Stimulated activated CD4-positive, alpha-beta T cell treated with anti-CD3 and anti-CD28 coated beads, Interleukin-4, amount 100 ng/mL, for 1 hour (primary cell): ENCODE measurements around the gene FAM90A1.
"Not testable (repeated sequence)": the region's sequence is repeated elsewhere in the genome, so short reads cannot be mapped to it uniquely, and the experiment has no call there.

Experiments used
- DNase-seq: peaks from one replicate; pipeline ENCODE4 v3.0.0-alpha.2; 2020

FAM90A1 gene

GRCh38 chr12:8226992-8227731 is at the start of gene FAM90A1:
FAM90A1 (minus strand) TSS chr12:8227618; CDS start chr12:8224832, 2,786 bp downstream.
- not testable (repeated sequence) for DNase-seq

- not testable (repeated sequence) for DNase-seq
These were observed 49.0 kb upstream of the FAM90A1 start for GRCh38 chr12:8276397-8276796.

- not testable (repeated sequence) for DNase-seq
These were observed 39.3 kb upstream of the FAM90A1 start for GRCh38 chr12:8266706-8267105.

GRCh38 chr12:8264236-8264635 is 36.8 kb upstream of the FAM90A1 start:
- DNase-seq, result not testable (repeated sequence)

DNA sequence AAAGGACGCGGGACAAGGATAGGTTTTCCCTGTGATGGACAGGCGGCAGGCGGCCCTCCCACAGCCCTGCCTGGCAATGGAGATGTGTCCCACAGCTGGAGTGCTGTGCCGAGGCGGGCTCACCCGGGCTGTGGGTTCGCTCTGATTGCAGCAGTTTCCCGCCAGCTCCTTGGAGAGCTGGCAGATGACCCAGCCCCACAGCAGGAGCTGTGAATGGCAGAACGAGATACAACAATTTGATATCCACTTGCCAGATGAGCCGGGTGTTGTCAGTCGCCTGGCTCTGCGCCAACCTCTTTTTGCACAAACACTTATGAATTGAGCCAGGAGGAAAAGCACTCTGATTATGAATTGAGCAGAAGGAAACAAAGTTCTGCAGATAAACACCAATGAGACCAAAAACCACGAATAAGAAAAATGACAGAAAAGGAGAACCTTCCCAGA is 33.7 kb upstream of the FAM90A1 start:
- DNase-seq, result not testable (repeated sequence)

DNA sequence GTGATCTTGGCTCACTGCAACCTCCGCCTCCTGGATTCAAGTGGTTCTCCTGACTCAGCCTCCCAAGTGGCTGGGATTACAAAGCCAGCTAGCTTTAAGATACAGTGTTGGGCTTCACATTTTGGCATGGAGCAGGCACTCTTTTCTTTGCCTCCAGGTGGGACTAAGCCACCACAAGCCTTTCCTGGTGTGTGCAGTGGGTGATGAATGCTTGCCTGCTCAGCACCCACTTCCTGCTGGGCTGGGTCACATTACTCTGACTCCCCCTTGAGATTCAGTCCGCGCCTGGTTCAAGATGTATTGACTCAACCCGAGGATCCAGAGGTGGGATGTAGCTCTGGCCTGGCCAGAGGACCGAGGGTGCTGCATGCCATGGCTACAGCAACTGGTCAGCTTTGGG is 28.9 kb upstream of the FAM90A1 start:
- not testable (repeated sequence) for DNase-seq

DNA sequence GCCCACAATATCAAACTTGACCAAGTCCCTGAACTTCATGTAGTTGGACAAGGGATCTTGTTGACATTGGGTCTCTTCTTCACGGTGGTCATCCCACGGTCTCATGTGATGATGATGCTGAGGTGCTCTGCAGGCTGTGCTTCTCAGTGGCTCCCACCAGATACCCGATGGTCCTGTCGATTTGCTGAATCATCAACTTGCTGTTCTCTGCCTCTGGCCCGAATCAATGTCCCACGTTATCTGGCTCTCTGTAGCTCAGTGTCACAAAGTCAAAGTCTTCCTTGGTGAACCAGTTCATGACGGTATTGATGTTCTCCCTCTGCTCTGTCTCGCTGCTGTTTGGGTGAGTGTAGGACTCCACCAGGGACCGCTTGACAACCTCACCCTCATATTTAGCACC is 27.3 kb upstream of the FAM90A1 start:
- DNase-seq, result not testable (repeated sequence)

GRCh38 chr12:8252056-8252818 is 24.8 kb upstream of the FAM90A1 start:
- DNase-seq, result not testable (repeated sequence)

- not testable (repeated sequence) for DNase-seq
These were observed 24.2 kb upstream of the FAM90A1 start for GRCh38 chr12:8251616-8252015.

GRCh38 chr12:8246941-8247535 is 19.6 kb upstream of the FAM90A1 start:
- not testable (repeated sequence) for DNase-seq

- DNase-seq, result peak; percentile 62
These were observed 16.3 kb upstream of the FAM90A1 start for GRCh38 chr12:8243682-8244161.

DNA sequence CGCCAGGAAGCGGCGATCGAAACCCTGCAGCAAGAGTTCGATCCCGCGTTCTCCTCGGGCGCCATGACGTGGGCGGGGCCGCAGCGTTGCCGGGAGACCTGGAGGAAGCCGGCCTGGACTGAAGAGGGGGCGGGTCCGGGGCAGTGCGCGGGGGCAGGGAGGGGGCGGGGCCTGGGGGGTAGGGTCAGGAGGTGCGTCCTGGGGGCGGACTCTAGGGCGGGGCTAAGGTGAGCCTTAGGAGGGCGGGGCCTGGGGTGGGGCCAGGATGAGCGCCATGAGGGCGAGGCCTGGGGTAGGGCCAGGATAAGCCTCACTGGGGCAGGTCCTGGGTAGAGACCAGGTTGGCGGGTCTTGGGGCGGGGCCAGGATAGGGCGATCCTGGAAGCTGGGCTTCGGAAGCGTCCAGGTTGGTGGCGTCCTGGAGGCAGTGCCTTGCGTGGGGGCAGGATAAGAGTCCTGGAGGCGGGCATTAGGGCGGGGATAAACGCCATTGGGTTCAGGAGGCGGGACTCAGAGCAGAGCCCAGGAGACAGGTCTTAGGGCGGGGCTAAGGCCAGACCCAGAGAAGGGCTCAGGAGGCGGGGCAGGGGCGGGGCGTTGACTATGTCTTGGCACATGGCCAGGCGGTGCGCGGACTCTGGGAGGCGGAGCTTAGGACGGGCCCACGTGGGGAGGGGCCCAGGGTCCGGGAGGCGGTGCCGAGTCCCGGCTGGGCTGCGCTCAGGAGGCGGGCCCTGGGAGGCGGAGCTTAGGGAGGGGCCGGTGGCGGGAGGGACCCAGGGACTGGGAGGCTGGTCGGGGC is 15.7 kb upstream of the FAM90A1 start:
- peak; percentile 99 for DNase-seq

GRCh38 chr12:8242622-8242879 is 15.1 kb upstream of the FAM90A1 start:
- not testable (repeated sequence) for DNase-seq

GRCh38 chr12:8241917-8242621 is 14.7 kb upstream of the FAM90A1 start:
- peak; percentile 20 for DNase-seq

- peak; percentile 32 for DNase-seq
These were observed 13.1 kb upstream of the FAM90A1 start for GRCh38 chr12:8240340-8241114.

DNA sequence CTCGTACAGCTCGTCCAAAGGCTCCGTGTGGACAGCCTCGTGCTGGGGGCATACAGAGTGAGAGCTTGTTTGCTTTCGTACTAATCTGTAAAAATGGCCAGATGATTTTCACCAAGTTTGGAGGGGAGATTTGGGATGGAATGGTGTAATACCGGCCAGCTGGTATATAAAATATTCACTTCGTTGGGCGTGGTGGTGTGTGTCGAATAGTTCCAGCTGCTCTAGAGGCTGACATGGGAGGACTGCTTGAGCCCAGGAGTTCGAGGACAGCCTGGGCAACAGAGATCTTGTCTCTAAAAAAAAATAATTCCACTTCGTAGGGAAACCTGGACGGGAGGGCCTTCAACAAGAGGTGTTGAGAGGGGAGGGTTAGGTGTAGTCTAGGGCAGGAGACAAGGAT is 9.6 kb upstream of the FAM90A1 start:
- DNase-seq, result not testable (repeated sequence)

DNA sequence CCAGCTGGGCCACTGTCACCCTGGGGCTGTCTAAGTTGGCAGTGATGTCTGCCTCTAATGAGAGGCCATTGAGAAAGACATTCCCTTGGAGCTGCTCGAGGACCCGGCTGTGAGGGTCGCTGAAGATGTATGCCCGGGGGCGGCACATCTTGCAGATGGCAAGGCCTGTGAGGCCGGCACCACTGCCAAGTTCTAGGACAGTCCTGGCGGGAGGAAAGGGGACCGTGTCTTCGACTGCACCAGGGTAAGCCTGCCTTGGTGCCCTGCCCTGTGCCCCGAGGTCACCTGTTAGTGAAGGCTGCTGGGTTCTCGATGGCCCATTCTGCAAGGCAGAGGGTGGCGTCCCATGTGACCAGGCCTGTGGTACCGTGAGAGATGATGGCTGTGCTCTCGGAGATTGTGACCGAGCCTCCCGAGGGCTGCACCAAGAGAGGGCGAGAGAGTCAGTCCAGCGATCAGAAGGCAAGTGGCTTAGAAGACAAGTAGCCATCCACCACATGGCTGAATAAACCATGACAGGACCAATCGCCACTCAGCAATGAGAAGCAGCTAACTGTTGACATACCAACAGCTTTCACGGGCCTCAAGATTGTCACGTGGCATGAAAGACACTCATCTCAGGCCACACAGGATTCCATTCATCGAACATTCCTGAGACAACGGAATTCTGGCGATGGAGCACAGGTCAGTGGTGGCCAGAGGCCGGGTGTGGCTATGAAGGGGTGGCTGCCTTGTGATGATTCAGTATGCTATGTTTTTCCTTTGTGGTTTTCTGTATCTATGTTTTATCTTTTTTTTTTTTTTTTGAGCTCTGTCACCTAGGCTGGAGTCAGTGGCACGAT is 8.1 kb upstream of the FAM90A1 start:
- not testable (repeated sequence) for DNase-seq

GRCh38 chr12:8234746-8235145 is 7.3 kb upstream of the FAM90A1 start:
- DNase-seq, result not testable (repeated sequence)

DNA sequence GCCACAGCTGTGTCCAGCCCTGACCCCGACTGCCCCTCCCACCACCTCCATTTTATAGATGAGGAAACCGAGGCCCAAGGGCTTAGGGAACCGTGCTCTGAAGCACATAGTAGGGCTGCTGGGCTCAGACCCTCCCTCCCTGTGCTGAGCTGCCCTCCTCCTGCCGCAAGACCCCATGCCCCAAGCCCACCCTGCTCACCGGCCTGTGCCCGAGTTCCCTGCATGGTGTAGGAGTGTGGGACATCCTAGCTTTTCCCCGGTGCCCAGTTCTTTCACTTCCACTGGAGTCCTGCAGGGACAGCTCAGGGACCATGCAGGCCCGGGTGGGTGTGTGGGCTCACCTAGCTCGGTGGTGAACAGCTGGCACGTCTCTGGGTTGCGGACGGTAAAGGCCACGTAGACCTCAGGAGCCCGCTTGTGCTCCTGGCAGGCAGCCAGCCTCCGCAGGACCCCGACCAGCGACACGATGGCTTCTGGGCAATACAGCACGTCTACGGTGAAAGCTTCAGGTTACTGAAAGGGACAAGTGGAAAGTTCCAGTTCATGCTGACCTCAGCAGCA is 6.6 kb upstream of the FAM90A1 start:
- DNase-seq, result not testable (repeated sequence)

DNA sequence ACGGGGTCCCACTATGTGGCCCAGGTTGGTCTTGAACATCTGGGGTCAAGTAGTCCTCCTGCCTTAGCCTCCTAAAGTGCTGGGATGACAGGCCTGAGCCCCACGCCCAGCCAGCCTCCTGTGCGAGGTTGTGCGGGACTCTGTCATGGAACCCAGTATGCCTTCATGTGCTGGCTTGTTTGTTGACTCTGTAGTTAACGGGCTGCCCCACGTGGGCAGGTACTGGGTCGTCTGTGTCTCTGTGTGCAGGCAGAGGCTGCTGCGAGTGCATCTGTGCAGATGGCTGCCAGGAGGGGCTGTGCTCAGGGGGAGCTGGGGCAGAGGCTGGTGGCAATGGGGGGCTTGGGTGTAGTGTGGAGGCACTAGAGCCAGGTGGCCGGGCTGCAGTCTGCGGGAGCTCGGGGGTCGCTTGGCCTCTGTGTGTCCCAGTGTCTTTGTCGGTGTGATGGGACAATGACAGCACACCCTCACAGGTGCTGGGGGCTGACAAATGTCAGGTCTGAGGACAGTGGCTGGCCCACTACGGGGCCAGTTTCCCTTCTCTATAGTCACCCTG is 6.0 kb upstream of the FAM90A1 start:
- DNase-seq, result not testable (repeated sequence)
